WTC11 (cell line): ENCODE measurements around the gene TSC22D4. TPM values are rescaled to one million over a fixed set of nuclear protein-coding genes. Genes with fewer than 3 reads are reported as not detected.

Experiments
- ATAC-seq: fragments of 200-7000 bp; cut with Tn5 transposase; 2 replicates; pipeline ENCODE4 v1.10.0; 2021; ENCODE audit warnings: mild to moderate bottlenecking, moderate library complexity
- CTCF ChIA-PET: fragments of 300-600 bp; sonication (Branson Sonifier 250); formaldehyde crosslinking; loops from one replicate; lab custom pipeline; 2021; ENCODE audit warnings: antibody characterized with exemption; lab: Charles Lee
- POLR2A ChIA-PET: fragments of 350-600 bp; sonication (Branson Sonifier 250); formaldehyde crosslinking; loops from one replicate; lab custom pipeline; 2021; ENCODE audit warnings: antibody characterized with exemption; lab: Charles Lee
- DNase-seq: peaks from one replicate; pipeline ENCODE4 v3.0.0; 2021; ENCODE audit warnings: low spot score
- H3K27ac Mint-ChIP-seq: 2 replicates; pipeline ENCODE4 v1.8.0; 2021; ENCODE audit warnings: mixed read lengths
- H3K27me3 Mint-ChIP-seq: 2 replicates; pipeline ENCODE4 v1.8.0; 2021; ENCODE audit warnings: low read depth, mild to moderate bottlenecking, moderate library complexity, mixed read lengths
- H3K36me3 Mint-ChIP-seq: 2 replicates; pipeline ENCODE4 v1.8.0; 2021; ENCODE audit warnings: mixed read lengths
- H3K4me1 Mint-ChIP-seq: 2 replicates; pipeline ENCODE4 v1.8.0; 2022; ENCODE audit warnings: mixed read lengths
- H3K4me3 Mint-ChIP-seq: 2 replicates; pipeline ENCODE4 v1.8.0; 2021; ENCODE audit warnings: mild to moderate bottlenecking, moderate library complexity, mixed read lengths
- H3K9me3 Mint-ChIP-seq: 2 replicates; pipeline ENCODE4 v1.8.0; 2021; ENCODE audit warnings: mixed read lengths
- ARID4B ChIP-seq: sonication (generic); formaldehyde crosslinking; IDR thresholded peaks from 2 replicates; pipeline ENCODE4 v1.8.0; 2023; ENCODE audit warnings: missing genetic modification reagents, mild to moderate bottlenecking, borderline replicate concordance
- CDX4 ChIP-seq: fragments of 250-450 bp; sonication (Bioruptor Pico); IDR thresholded peaks from 2 replicates; pipeline ENCODE4 v1.9.0; 2021; ENCODE audit warnings: moderate library complexity, mild to moderate bottlenecking, inconsistent platforms, borderline replicate concordance
- EMX1 ChIP-seq: fragments of 250-450 bp; sonication (Bioruptor Pico); IDR thresholded peaks from 2 replicates; pipeline ENCODE4 v1.8.0; 2021; ENCODE audit warnings: mild to moderate bottlenecking
- FOXP4 ChIP-seq: sonication (generic); formaldehyde crosslinking; IDR thresholded peaks from 2 replicates; pipeline ENCODE4 v1.8.0; 2022; ENCODE audit warnings: mild to moderate bottlenecking, missing genetic modification reagents
- GABPB1 ChIP-seq: sonication (generic); formaldehyde crosslinking; IDR thresholded peaks from 2 replicates; pipeline ENCODE4 v1.8.1; 2023; ENCODE audit warnings: mild to moderate bottlenecking, missing genetic modification reagents
- GRHL2 ChIP-seq: fragments of 250-450 bp; sonication (Bioruptor Pico); IDR thresholded peaks from 2 replicates; pipeline ENCODE4 v1.8.0; 2022; ENCODE audit warnings: mild to moderate bottlenecking, moderate library complexity; ENCODE audit not compliant: insufficient replicate concordance, severe bottlenecking
- GTF2I ChIP-seq: fragments of 250-450 bp; sonication (Bioruptor Pico); conservative IDR thresholded peaks from 2 replicates; pipeline ENCODE4 v1.4.0; 2021; ENCODE audit warnings: mild to moderate bottlenecking
- IRF1 ChIP-seq: sonication (generic); formaldehyde crosslinking; IDR thresholded peaks from 2 replicates; pipeline ENCODE4 v1.8.0; 2023; ENCODE audit warnings: missing genetic modification reagents
- KAT7 ChIP-seq: sonication (generic); formaldehyde crosslinking; IDR thresholded peaks from 2 replicates; pipeline ENCODE4 v1.8.1; 2023; ENCODE audit warnings: missing genetic modification reagents, mild to moderate bottlenecking, borderline replicate concordance
- MAX ChIP-seq: sonication (generic); formaldehyde crosslinking; IDR thresholded peaks from 2 replicates; pipeline ENCODE4 v1.8.0; 2022; ENCODE audit warnings: mild to moderate bottlenecking, missing genetic modification reagents
- MLX ChIP-seq: sonication (generic); formaldehyde crosslinking; IDR thresholded peaks from 2 replicates; pipeline ENCODE4 v1.8.1; 2023; ENCODE audit warnings: mild to moderate bottlenecking, missing genetic modification reagents, moderate library complexity
- NFATC4 ChIP-seq: fragments of 250-450 bp; sonication (Bioruptor Pico); IDR thresholded peaks from 2 replicates; pipeline ENCODE4 v1.9.0; 2021; ENCODE audit warnings: mild to moderate bottlenecking
- NFYB ChIP-seq: sonication (generic); formaldehyde crosslinking; conservative IDR thresholded peaks from 2 replicates; pipeline ENCODE4 v1.8.0; 2022; ENCODE audit warnings: low read depth, missing genetic modification reagents
- PRDM15 ChIP-seq: sonication (generic); formaldehyde crosslinking; IDR thresholded peaks from 2 replicates; pipeline ENCODE4 v1.8.0; 2022; ENCODE audit warnings: missing genetic modification reagents
- SOX15 ChIP-seq: fragments of 250-450 bp; sonication (Bioruptor Pico); IDR thresholded peaks from 2 replicates; pipeline ENCODE4 v1.9.0; 2021; ENCODE audit warnings: mild to moderate bottlenecking
- USF1 ChIP-seq: sonication (generic); formaldehyde crosslinking; IDR thresholded peaks from 2 replicates; pipeline ENCODE4 v1.8.0; 2022; ENCODE audit warnings: mild to moderate bottlenecking, missing genetic modification reagents
- ZNF121 ChIP-seq: sonication (generic); formaldehyde crosslinking; IDR thresholded peaks from 2 replicates; pipeline ENCODE4 v1.8.0; 2023; ENCODE audit warnings: missing genetic modification reagents
- ZNF219 ChIP-seq: sonication (generic); formaldehyde crosslinking; IDR thresholded peaks from 2 replicates; pipeline ENCODE4 v1.8.0; 2023; ENCODE audit warnings: missing genetic modification reagents, mild to moderate bottlenecking, borderline replicate concordance
- ZNF396 ChIP-seq: fragments of 250-450 bp; sonication (Bioruptor Pico); IDR thresholded peaks from 2 replicates; pipeline ENCODE4 v1.8.0; 2021; ENCODE audit warnings: mild to moderate bottlenecking, moderate library complexity, borderline replicate concordance
- total RNA-seq: library from RNA; stranded (reverse); gene quantifications from 3 replicates; pipeline ENCODE4 v1.2.3, GENCODE V29; 2021

Gene TSC22D4
- total RNA-seq, 1 experiment from 2014 or later = 34.5 TPM

GRCh38 chr7:100483090-100483721 lies 4.2 kb upstream of the TSC22D4 start (continued):
- TF ChIP-seq GRHL2 (CRISPR knock-in tag) (no peak), USF1 (CRISPR knock-in tag) (no peak)

- Mint-ChIP-seq H3K9me3 (no peaks in the 10 kb centered on the region), H3K4me3 (peak overlapping the region; percentile 86), H3K36me3 (no peaks in the 10 kb centered on the region), H3K27ac (no peak overlapping the region; the same call in 1 of the 2 replicates), H3K4me1 (peaks cover 30% of the 10 kb centered on the region), H3K27me3 (no peaks in the 10 kb centered on the region)
- no peak for DNase-seq
- ChIA-PET CTCF (interaction anchor here (0.6 to 7.3 kb wide), 15 partner anchors 10 to 386 kb away, joined by 3 to 82 read pairs (median 5); partner anchors contain the start of genes AGFG2, FBXO24, LRCH4 and MOSPD3), POLR2A (interaction anchor here (0.5 to 0.8 kb wide), 2 partner anchors 77 to 178 kb away, joined by 3 read pairs; no protein-coding TSS in a partner anchor)
- no peak for TF ChIP-seq FOXP4 (CRISPR knock-in tag)
- TF ChIP-seq KAT7 = no peak
- TF ChIP-seq GTF2I (CRISPR knock-in tag) = peak; percentile 71; the same call in 1 of the 2 replicates
- ATAC-seq = no peak
Observed at GRCh38 chr7:100482728-100483089, 3.7 kb upstream of the TSC22D4 start.

- Mint-ChIP-seq H3K9me3 (no peaks in the 10 kb centered on the region), H3K36me3 (no peaks in the 10 kb centered on the region), H3K27me3 (no peaks in the 10 kb centered on the region), H3K27ac (no peak overlapping the region), H3K4me1 (peaks cover 30% of the 10 kb centered on the region), H3K4me3 (no peak overlapping the region)
- ChIA-PET CTCF (interaction anchor here (0.6 to 7.3 kb wide), 6 partner anchors 11 to 222 kb away, joined by 3 to 82 read pairs (median 12); no protein-coding TSS in a partner anchor), POLR2A (no interaction called here)
- DNase-seq (no peak), ATAC-seq (no peak)
- TF ChIP-seq PRDM15 (CRISPR knock-in tag) (no peak), ZNF121 (CRISPR knock-in tag) (no peak), MAX (CRISPR knock-in tag) (no peak), ZNF219 (CRISPR knock-in tag) (no peak), GABPB1 (CRISPR knock-in tag) (no peak), ZNF396 (CRISPR knock-in tag) (no peak), MLX (CRISPR knock-in tag) (no peak), CDX4 (CRISPR knock-in tag) (no peak), ARID4B (no peak), NFYB (CRISPR knock-in tag) (no peak), NFATC4 (no peak), SOX15 (no peak), IRF1 (CRISPR knock-in tag) (no peak), EMX1 (CRISPR knock-in tag) (no peak)
Observed at GRCh38 chr7:100481466-100481865, 2.5 kb upstream of the TSC22D4 start.
